SK-N-SH treated with all-trans-retinoic acid at 6 μM for 48 hours (cell line): Measurements from ENCODE around the gene ZAR1L.

Experiments used
- ATAC-seq: fragments of 200-7000 bp; cut with Tn5 transposase; 3 replicates; pipeline ENCODE4 v1.9.1; 2020; ENCODE audit warnings: mild to moderate bottlenecking, moderate library complexity
- ARNTL ChIP-seq: fragments of 450-650 bp; formaldehyde crosslinking; IDR thresholded peaks from 2 replicates; pipeline ENCODE4 v1.5.0; 2020; ENCODE audit warnings: low read depth, mild to moderate bottlenecking, moderate library complexity, borderline replicate concordance
- BACH2 ChIP-seq: fragments of 250-450 bp; sonication (Bioruptor Pico); IDR thresholded peaks from 2 replicates; pipeline ENCODE4 v1.9.0; 2021; ENCODE audit warnings: mild to moderate bottlenecking, borderline replicate concordance
- CREB5 ChIP-seq: fragments of 250-450 bp; sonication (Bioruptor Pico); IDR thresholded peaks from 2 replicates; pipeline ENCODE4 v1.5.1; 2020; ENCODE audit warnings: low read depth, mild to moderate bottlenecking, moderate library complexity
- CSDC2 ChIP-seq: fragments of 250-450 bp; sonication (Bioruptor Pico); IDR thresholded peaks from 2 replicates; pipeline ENCODE4 v1.5.0; 2020; ENCODE audit warnings: mild to moderate bottlenecking, moderate library complexity
- CSRNP3 ChIP-seq: fragments of 250-450 bp; sonication (Bioruptor Pico); IDR thresholded peaks from 2 replicates; pipeline ENCODE4 v1.5.1; 2021; ENCODE audit warnings: mild to moderate bottlenecking, moderate library complexity
- ESRRG ChIP-seq: fragments of 250-450 bp; sonication (Bioruptor Pico); IDR thresholded peaks from 2 replicates; pipeline ENCODE4 v1.6.1; 2021; ENCODE audit warnings: mild to moderate bottlenecking
- GLIS3 ChIP-seq: fragments of 250-450 bp; sonication (Bioruptor Pico); IDR thresholded peaks from 2 replicates; pipeline ENCODE4 v1.5.0; 2020; ENCODE audit warnings: mild to moderate bottlenecking, moderate library complexity
- ISL1 ChIP-seq: fragments of 250-450 bp; sonication (Bioruptor Pico); IDR thresholded peaks from 2 replicates; pipeline ENCODE4 v2.1.2; 2022; ENCODE audit warnings: mild to moderate bottlenecking, moderate library complexity
- PATZ1 ChIP-seq: fragments of 250-450 bp; sonication (Bioruptor Pico); IDR thresholded peaks from 2 replicates; pipeline ENCODE4 v1.8.0; 2020; ENCODE audit warnings: mild to moderate bottlenecking, moderate library complexity, borderline replicate concordance
- PPARA ChIP-seq: fragments of 250-450 bp; sonication (Bioruptor Pico); IDR thresholded peaks from 2 replicates; pipeline ENCODE4 v1.5.0; 2020; ENCODE audit warnings: mild to moderate bottlenecking, borderline replicate concordance
- RARB ChIP-seq: fragments of 250-450 bp; sonication (Bioruptor Pico); IDR thresholded peaks from 2 replicates; pipeline ENCODE4 v1.8.0; 2021; ENCODE audit warnings: mild to moderate bottlenecking, moderate library complexity
- TCF4 ChIP-seq: fragments of 250-450 bp; sonication (Bioruptor Pico); IDR thresholded peaks from 2 replicates; pipeline ENCODE4 v1.8.0; 2021; ENCODE audit warnings: mild to moderate bottlenecking, moderate library complexity, borderline replicate concordance
- TOX ChIP-seq: fragments of 250-450 bp; sonication (Bioruptor Pico); IDR thresholded peaks from 2 replicates; pipeline ENCODE4 v1.8.0; 2021; ENCODE audit warnings: mild to moderate bottlenecking, moderate library complexity, borderline replicate concordance
- ZC3H10 ChIP-seq: fragments of 250-450 bp; sonication (Bioruptor Pico); IDR thresholded peaks from 2 replicates; pipeline ENCODE4 v1.5.1; 2021; ENCODE audit warnings: mild to moderate bottlenecking, moderate library complexity
- ZFP3 ChIP-seq: fragments of 250-450 bp; sonication (Bioruptor Pico); IDR thresholded peaks from 2 replicates; pipeline ENCODE4 v1.5.0; 2020; ENCODE audit warnings: mild to moderate bottlenecking, moderate library complexity
- ZFP30 ChIP-seq: fragments of 450-650 bp; formaldehyde crosslinking; IDR thresholded peaks from 2 replicates; pipeline ENCODE4 v1.5.0; 2022; ENCODE audit warnings: mild to moderate bottlenecking, moderate library complexity
- ZNF565 ChIP-seq: fragments of 450-650 bp; formaldehyde crosslinking; conservative IDR thresholded peaks from 2 replicates; pipeline ENCODE4 v1.5.0; 2020; ENCODE audit warnings: low read depth, mild to moderate bottlenecking, moderate library complexity
- ZNF70 ChIP-seq: fragments of 450-650 bp; formaldehyde crosslinking; IDR thresholded peaks from 2 replicates; pipeline ENCODE4 v1.5.0; 2020; ENCODE audit warnings: mild to moderate bottlenecking, moderate library complexity
- ZNF8 ChIP-seq: fragments of 450-650 bp; formaldehyde crosslinking; IDR thresholded peaks from 2 replicates; pipeline ENCODE4 v1.5.0; 2020; ENCODE audit warnings: mild to moderate bottlenecking, moderate library complexity
- TF ChIP-seq, protein P1 (sequence below): fragments of 250-450 bp; sonication (Bioruptor Pico); IDR thresholded peaks from 2 replicates; pipeline ENCODE4 v1.8.0; 2021; ENCODE audit warnings: low read depth, mild to moderate bottlenecking, moderate library complexity, borderline replicate concordance

Gene ZAR1L

GRCh38 chr13:32262165-32262564, 53.0 kb downstream of the ZAR1L start:
- peak; percentile 38; the same call in 2 of the 3 replicates for ATAC-seq
- TF ChIP-seq ZNF70 = no peak

DNA sequence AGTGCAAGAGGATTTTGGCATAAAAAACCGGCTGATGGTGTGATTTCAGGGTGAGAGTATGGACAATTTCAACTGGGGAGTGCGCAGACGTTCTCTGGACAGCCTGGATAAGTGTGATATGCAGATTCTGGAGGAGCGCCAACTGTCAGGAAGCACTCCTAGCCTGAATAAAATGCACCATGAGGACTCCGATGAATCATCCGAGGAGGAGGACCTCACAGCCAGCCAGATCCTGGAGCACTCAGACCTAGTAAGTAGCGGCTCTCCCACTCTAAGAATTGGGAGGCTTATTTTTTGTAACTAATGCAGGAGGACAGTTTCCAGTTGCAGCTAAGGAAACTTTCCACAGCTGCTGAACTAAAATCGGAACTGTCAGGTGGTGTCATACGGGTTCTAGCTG, 53.6 kb downstream of the ZAR1L start:
- TF ChIP-seq BACH2 (CRISPR knock-in tag) = no peak
- TF ChIP-seq PATZ1 (CRISPR knock-in tag) = no peak
- TF ChIP-seq ISL1 (CRISPR knock-in tag) = peak; percentile 38; the same call in 1 of the 2 replicates
- peak; percentile 94 for ATAC-seq

DNA sequence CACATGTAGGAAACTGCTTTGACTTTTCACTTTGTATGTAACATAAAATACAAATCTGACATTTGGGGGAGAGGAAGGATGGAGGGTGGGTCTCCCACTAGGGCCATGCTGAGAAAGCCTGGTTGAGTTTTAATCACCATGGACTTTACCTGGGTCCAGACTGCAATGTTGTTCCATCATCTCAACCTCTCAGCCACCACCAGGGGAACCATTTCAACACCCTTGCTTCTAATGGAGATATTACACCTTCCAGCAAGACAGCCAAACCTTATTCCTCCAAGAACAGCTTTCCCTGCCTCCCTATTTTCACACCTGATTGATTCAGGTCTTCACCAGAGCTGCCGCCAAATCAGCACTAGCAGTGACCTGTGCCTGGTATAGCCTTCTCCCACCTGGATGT, 56.0 kb downstream of the ZAR1L start:
- no peak for ATAC-seq
- TF ChIP-seq, protein P1, sequence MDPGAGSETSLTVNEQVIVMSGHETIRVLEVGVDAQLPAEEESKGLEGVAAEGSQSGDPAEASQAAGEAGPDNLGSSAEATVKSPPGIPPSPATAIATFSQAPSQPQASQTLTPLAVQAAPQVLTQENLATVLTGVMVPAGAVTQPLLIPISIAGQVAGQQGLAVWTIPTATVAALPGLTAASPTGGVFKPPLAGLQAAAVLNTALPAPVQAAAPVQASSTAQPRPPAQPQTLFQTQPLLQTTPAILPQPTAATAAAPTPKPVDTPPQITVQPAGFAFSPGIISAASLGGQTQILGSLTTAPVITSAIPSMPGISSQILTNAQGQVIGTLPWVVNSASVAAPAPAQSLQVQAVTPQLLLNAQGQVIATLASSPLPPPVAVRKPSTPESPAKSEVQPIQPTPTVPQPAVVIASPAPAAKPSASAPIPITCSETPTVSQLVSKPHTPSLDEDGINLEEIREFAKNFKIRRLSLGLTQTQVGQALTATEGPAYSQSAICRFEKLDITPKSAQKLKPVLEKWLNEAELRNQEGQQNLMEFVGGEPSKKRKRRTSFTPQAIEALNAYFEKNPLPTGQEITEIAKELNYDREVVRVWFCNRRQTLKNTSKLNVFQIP (CRISPR knock-in tag) = no peak
- TF ChIP-seq PPARA (no peak), ESRRG (CRISPR knock-in tag) (no peak), CSRNP3 (CRISPR knock-in tag) (no peak), BACH2 (CRISPR knock-in tag) (no peak), ZC3H10 (no peak), CREB5 (CRISPR knock-in tag) (no peak), GLIS3 (CRISPR knock-in tag) (no peak), ZNF565 (CRISPR knock-in tag) (no peak)

GRCh38 chr13:32257649-32258048, 57.5 kb downstream of the ZAR1L start:
- no peak for TF ChIP-seq TOX (CRISPR knock-in tag)
- TF ChIP-seq, protein P1 (CRISPR knock-in tag) = no peak
- TF ChIP-seq ZNF8 (CRISPR knock-in tag) = no peak
- TF ChIP-seq CREB5 (CRISPR knock-in tag) = no peak
- no peak for TF ChIP-seq CSRNP3 (CRISPR knock-in tag)
- TF ChIP-seq ZNF565 (CRISPR knock-in tag) = no peak
- no peak for TF ChIP-seq ZFP3 (CRISPR knock-in tag)
- TF ChIP-seq ZC3H10 = no peak
- no peak for TF ChIP-seq CSDC2 (CRISPR knock-in tag)
- TF ChIP-seq ZNF70 = no peak
- no peak for TF ChIP-seq ISL1 (CRISPR knock-in tag)
- TF ChIP-seq PATZ1 (CRISPR knock-in tag) = no peak
- TF ChIP-seq ARNTL (CRISPR knock-in tag) = no peak
- TF ChIP-seq ZFP30 = no peak
- TF ChIP-seq TCF4 (CRISPR knock-in tag) = no peak
- no peak for TF ChIP-seq RARB
- TF ChIP-seq PPARA = no peak
- TF ChIP-seq, all 23 proteins: peak for 0
- no peak for ATAC-seq
